Karpas-422 (cell line): ENCODE data around the gene GPRC6A. TPM values are rescaled to one million over a fixed set of nuclear protein-coding genes. Genes with fewer than 3 reads are reported as not detected.
"Not testable (repeated sequence)": the region's sequence is repeated elsewhere in the genome, so short reads cannot be mapped to it uniquely, and the experiment has no call there.

Experiments used
- DNase-seq: peaks from one replicate; pipeline ENCODE4 v3.0.0-alpha.2; 2015
- H2AFZ ChIP-seq: fragments of 200-600 bp; sonication (generic); 2 replicates; pipeline ENCODE4 v1.6.1; 2014; ENCODE audit warnings: antibody characterized with exemption, low read length, mixed read lengths
- H3K27ac ChIP-seq: fragments of 200-600 bp; sonication (generic); 2 replicates; pipeline ENCODE4 v1.5.1; 2014; ENCODE audit warnings: mild to moderate bottlenecking, low read length, moderate library complexity
- H3K27me3 ChIP-seq: fragments of 200-600 bp; sonication (generic); 2 replicates; pipeline ENCODE4 v1.6.1; 2014; ENCODE audit warnings: low read length, mixed read lengths
- H3K36me3 ChIP-seq: fragments of 200-600 bp; sonication (generic); 2 replicates; pipeline ENCODE4 v1.6.1; 2014; ENCODE audit warnings: low read length, mixed read lengths; ENCODE audit not compliant: insufficient read depth
- H3K4me1 ChIP-seq: fragments of 200-600 bp; sonication (generic); 2 replicates; pipeline ENCODE4 v1.6.1; 2014; ENCODE audit warnings: mild to moderate bottlenecking, low read length, mixed read lengths
- H3K4me2 ChIP-seq: fragments of 200-600 bp; sonication (generic); 2 replicates; pipeline ENCODE4 v1.6.1; 2014; ENCODE audit warnings: low read length, low read depth, mild to moderate bottlenecking; ENCODE audit not compliant: poor library complexity, severe bottlenecking
- H3K4me3 ChIP-seq: fragments of 200-600 bp; sonication (generic); 2 replicates; pipeline ENCODE4 v1.5.1; 2014; ENCODE audit warnings: mild to moderate bottlenecking, antibody characterized with exemption, low read length, mixed read lengths
- H3K79me2 ChIP-seq: fragments of 200-600 bp; sonication (generic); 2 replicates; pipeline ENCODE4 v1.6.1; 2014; ENCODE audit warnings: mild to moderate bottlenecking, low read length, mixed read lengths
- H3K9ac ChIP-seq: fragments of 200-600 bp; sonication (generic); 2 replicates; pipeline ENCODE4 v1.6.0; 2014; ENCODE audit warnings: low read length
- H3K9me2 ChIP-seq: fragments of 200-600 bp; sonication (generic), shearing (Covaris generic); replicated peaks from 2 replicates; pipeline ENCODE4 v1.6.0; 2014; ENCODE audit warnings: mild to moderate bottlenecking, low read length, moderate library complexity; ENCODE audit not compliant: insufficient read depth
- H3K9me3 ChIP-seq: fragments of 300-700, 200-600 bp; sonication (generic); 2 replicates; pipeline ENCODE4 v1.6.1; 2014; ENCODE audit warnings: low read length, mixed read lengths
- H4K20me1 ChIP-seq: fragments of 200-600 bp; sonication (generic); 2 replicates; pipeline ENCODE4 v1.6.1; 2014; ENCODE audit warnings: mild to moderate bottlenecking, antibody characterized with exemption, low read length, low read depth; ENCODE audit not compliant: insufficient read depth
- total RNA-seq: library from RNA; depleted of rRNA; stranded (reverse); fragments of >200 nt; shearing (Covaris generic); gene quantifications from 2 replicates; pipeline ENCODE4 v1.2.3, GENCODE V29; 2014; ENCODE audit warnings: low replicate concordance

Gene GPRC6A
- total RNA-seq, 1 experiment from 2014 or later = not detected

- Histone ChIP-seq H3K4me2 (no peak overlapping the region), H3K36me3 (no peaks in the 10 kb centered on the region), H3K9ac (no peak overlapping the region), H2AFZ (no peak overlapping the region), H3K27ac (no peak overlapping the region), H4K20me1 (no peaks in the 10 kb centered on the region), H3K4me1 (no peaks in the 10 kb centered on the region), H3K4me3 (no peak overlapping the region), H3K9me3 (no peaks in the 10 kb centered on the region), H3K9me2 (no peaks in the 10 kb centered on the region), H3K27me3 (no peaks in the 10 kb centered on the region), H3K79me2 (no peaks in the 10 kb centered on the region)
- DNase-seq = no peak
Measured at GRCh38 chr6:116858060-116858459, 29.2 kb upstream of the GPRC6A start.

GRCh38 chr6:116847227-116847626 lies 18.3 kb upstream of the GPRC6A start:
- H3K9me3 ChIP-seq = no peaks in the 10 kb centered on the region
- no peaks in the 10 kb centered on the region for H4K20me1 ChIP-seq
- H3K4me1 ChIP-seq = no peaks in the 10 kb centered on the region
- no peak overlapping the region for H3K27ac ChIP-seq
- H3K4me2 ChIP-seq = no peak overlapping the region
- no peaks in the 10 kb centered on the region for H3K36me3 ChIP-seq
- H2AFZ ChIP-seq = no peak overlapping the region
- no peaks in the 10 kb centered on the region for H3K9me2 ChIP-seq
- no peaks in the 10 kb centered on the region for H3K79me2 ChIP-seq
- no peak overlapping the region for H3K9ac ChIP-seq
- peak; percentile 76 for DNase-seq
- H3K4me3 ChIP-seq = no peak overlapping the region
- no peaks in the 10 kb centered on the region for H3K27me3 ChIP-seq

GRCh38 chr6:116842459-116842858 lies 13.6 kb upstream of the GPRC6A start:
- DNase-seq = no peak
- Histone ChIP-seq H3K9me2 (no peaks in the 10 kb centered on the region), H3K36me3 (no peaks in the 10 kb centered on the region), H3K9ac (no peak overlapping the region), H3K79me2 (no peaks in the 10 kb centered on the region), H3K27ac (no peak overlapping the region), H3K4me2 (no peak overlapping the region), H3K27me3 (no peaks in the 10 kb centered on the region), H3K4me1 (no peaks in the 10 kb centered on the region), H4K20me1 (no peaks in the 10 kb centered on the region), H2AFZ (no peak overlapping the region), H3K9me3 (no peaks in the 10 kb centered on the region), H3K4me3 (no peak overlapping the region)

- Histone ChIP-seq H3K9ac (no peak overlapping the region), H4K20me1 (no peaks in the 10 kb centered on the region), H3K27ac (no peak overlapping the region), H3K4me3 (no peak overlapping the region), H3K36me3 (no peaks in the 10 kb centered on the region), H3K79me2 (no peaks in the 10 kb centered on the region), H3K4me2 (no peak overlapping the region), H3K4me1 (no peaks in the 10 kb centered on the region), H3K9me3 (no peaks in the 10 kb centered on the region), H2AFZ (no peak overlapping the region), H3K27me3 (no peaks in the 10 kb centered on the region), H3K9me2 (no peaks in the 10 kb centered on the region)
- no peak for DNase-seq
Measured at GRCh38 chr6:116840091-116840490, 11.2 kb upstream of the GPRC6A start.

- Histone ChIP-seq H3K27ac (no peak overlapping the region), H3K79me2 (no peaks in the 10 kb centered on the region), H3K9ac (no peak overlapping the region), H3K4me2 (no peak overlapping the region), H4K20me1 (no peaks in the 10 kb centered on the region), H3K4me1 (no peaks in the 10 kb centered on the region), H3K9me3 (no peaks in the 10 kb centered on the region), H3K27me3 (no peaks in the 10 kb centered on the region), H3K4me3 (no peak overlapping the region), H3K9me2 (no peaks in the 10 kb centered on the region), H2AFZ (no peak overlapping the region), H3K36me3 (no peaks in the 10 kb centered on the region)
- DNase-seq = no peak
Measured at GRCh38 chr6:116836606-116837342, 7.9 kb upstream of the GPRC6A start.

GRCh38 chr6:116834526-116834925 lies 5.6 kb upstream of the GPRC6A start:
- H3K79me2 ChIP-seq, H3K4me1 ChIP-seq, H3K4me3 ChIP-seq, H2AFZ ChIP-seq, H3K9me2 ChIP-seq, H3K9ac ChIP-seq, H3K27ac ChIP-seq, H3K36me3 ChIP-seq, H3K27me3 ChIP-seq, H3K9me3 ChIP-seq, DNase-seq, H4K20me1 ChIP-seq, H3K4me2 ChIP-seq: not testable (repeated sequence)

GRCh38 chr6:116827561-116828240 lies 1.2 kb downstream of the GPRC6A start:
- no peaks in the 10 kb centered on the region for H3K4me1 ChIP-seq
- no peak overlapping the region for H3K27ac ChIP-seq
- no peak overlapping the region for H3K4me2 ChIP-seq
- DNase-seq = no peak
- no peaks in the 10 kb centered on the region for H3K9me3 ChIP-seq
- H3K9ac ChIP-seq = no peak overlapping the region
- no peaks in the 10 kb centered on the region for H3K27me3 ChIP-seq
- H3K79me2 ChIP-seq = no peaks in the 10 kb centered on the region
- H4K20me1 ChIP-seq = no peaks in the 10 kb centered on the region
- no peaks in the 10 kb centered on the region for H3K36me3 ChIP-seq
- H2AFZ ChIP-seq = no peak overlapping the region
- no peak overlapping the region for H3K4me3 ChIP-seq
- no peaks in the 10 kb centered on the region for H3K9me2 ChIP-seq

- not testable (repeated sequence) for DNase-seq, H3K27me3 ChIP-seq, H3K4me3 ChIP-seq, H3K4me1 ChIP-seq, H2AFZ ChIP-seq, H3K79me2 ChIP-seq, H3K36me3 ChIP-seq, H3K27ac ChIP-seq, H4K20me1 ChIP-seq, H3K4me2 ChIP-seq, H3K9me2 ChIP-seq, H3K9me3 ChIP-seq, H3K9ac ChIP-seq
Measured at GRCh38 chr6:116816336-116816735, 12.5 kb downstream of the GPRC6A start.
